Measurements from ENCODE around the gene UFD1. TPM values are rescaled to one million over a fixed set of nuclear protein-coding genes. Genes with fewer than 3 reads are reported as not detected.

The UFD1 gene
- total and polyA plus RNA-seq, 2 experiments from 2014 or later = 51.5 to 79.1 TPM

DNA sequence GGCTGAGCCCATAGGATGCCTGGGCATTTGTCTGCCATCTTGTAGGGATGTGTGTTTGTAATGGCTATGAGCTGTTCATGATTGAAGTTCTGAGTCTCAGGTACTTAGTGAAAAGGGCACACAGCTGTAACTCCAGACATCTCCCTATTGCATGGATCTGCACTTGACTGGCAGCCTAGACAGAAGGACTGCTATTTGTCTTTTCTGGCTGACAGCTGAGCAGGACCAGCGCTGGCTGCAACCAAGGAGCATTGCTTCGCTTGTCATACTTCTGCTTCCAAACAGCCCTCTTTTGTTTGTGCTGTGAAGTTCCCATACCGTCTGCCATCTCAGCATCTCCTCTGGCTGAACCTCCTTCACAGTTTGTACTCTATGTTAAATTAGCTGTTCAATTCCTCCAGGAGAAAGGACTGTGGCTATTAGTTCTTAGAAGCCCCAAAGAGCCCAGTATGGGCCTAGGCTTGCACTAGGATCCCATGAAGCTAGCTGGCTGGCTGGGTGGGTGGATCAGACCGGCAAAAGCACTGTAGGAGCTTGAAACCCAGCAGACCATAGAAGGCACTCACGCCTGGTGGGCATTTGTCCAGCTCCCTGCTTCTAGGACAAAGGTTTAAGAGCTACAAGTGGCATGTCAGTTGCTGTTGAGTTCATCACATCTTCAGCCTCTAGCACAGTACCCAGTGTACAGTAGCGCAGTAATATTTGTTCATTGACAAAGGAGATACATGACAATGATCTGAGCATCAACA lies 67.9 kb downstream of the UFD1 start:
- no peak overlapping the region for H2AFZ ChIP-seq
- whole genome bisulfite sequencing (ENCODE audit: low lambda C conversion rate, missing lambda C conversion rate) = 89% methylated on average over 6 of the region's 6 CpGs
- H3K4me1 ChIP-seq (ENCODE audit: insufficient read depth) = no peaks in the 10 kb centered on the region
- no peaks in the 10 kb centered on the region for H3K36me3 ChIP-seq (replicated peaks; ENCODE audit: insufficient read depth, low read depth)
- peaks cover 53% of the 10 kb centered on the region for H4K20me1 ChIP-seq (ENCODE audit: insufficient read depth, poor library complexity, severe bottlenecking)
- H3K4me2 ChIP-seq = no peak overlapping the region
- H3K9me2 ChIP-seq (replicated peaks; ENCODE audit: insufficient read depth) = no peaks in the 10 kb centered on the region
- peaks cover 62% of the 10 kb centered on the region for H3K79me2 ChIP-seq
- no peaks in the 10 kb centered on the region for H3K9me3 ChIP-seq (ENCODE audit: low read depth)
- TF ChIP-seq EZH2phosphoT487 (IDR thresholded peaks at IDR 0.05; ENCODE audit: low read depth, severe bottlenecking, unreplicated experiment) = no peak
- H3K27me3 ChIP-seq = no peaks in the 10 kb centered on the region
- DNase-seq (ENCODE audit: low spot score) = no peak
- no peak overlapping the region for H3K4me3 ChIP-seq
- no peak overlapping the region for H3K27ac ChIP-seq

DNA sequence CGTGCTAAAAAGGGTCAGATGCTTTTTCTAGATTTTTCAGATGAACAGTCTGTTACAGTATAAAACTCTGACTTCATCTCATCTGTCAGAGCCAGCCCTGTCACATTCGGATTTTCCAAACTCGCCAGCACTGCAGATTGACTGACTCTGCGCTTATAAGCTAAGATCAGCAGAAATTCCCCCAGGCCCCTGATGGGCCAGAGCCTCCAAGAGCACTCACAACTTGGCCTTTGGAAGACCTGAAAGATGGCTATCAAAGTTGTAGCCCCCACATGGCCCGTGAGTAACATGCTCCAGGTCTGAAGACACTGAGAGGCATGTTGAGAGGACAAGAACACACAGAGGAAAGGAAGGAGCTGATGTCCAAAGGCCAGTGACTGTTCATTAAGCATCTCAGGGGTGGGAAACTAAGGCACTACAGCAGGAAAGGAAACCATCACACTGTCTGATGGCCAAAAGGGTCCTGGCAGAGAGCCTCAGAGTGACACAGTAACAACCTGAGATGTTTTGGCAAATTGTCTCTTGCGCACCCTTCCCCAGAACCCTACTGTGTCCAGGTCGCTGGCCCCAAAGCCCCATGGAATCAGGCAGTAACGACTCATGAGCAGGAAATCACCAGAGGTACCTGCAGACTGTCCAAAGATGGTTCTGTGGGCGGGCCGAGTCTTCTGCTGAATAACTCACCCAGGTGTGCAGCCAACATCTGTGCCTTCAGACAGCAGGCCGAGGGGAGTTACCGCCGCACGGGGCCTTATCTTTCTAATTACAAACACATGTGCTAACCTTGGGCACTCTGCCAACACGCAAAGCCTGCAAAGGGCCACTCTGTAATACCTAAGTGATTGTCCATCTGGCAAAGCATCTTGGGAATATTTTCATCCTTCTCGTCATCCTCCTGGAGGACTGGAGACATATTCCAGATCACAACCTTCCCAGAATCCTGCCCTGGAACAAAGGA lies 71.1 kb downstream of the UFD1 start:
- TF ChIP-seq, protein P1, sequence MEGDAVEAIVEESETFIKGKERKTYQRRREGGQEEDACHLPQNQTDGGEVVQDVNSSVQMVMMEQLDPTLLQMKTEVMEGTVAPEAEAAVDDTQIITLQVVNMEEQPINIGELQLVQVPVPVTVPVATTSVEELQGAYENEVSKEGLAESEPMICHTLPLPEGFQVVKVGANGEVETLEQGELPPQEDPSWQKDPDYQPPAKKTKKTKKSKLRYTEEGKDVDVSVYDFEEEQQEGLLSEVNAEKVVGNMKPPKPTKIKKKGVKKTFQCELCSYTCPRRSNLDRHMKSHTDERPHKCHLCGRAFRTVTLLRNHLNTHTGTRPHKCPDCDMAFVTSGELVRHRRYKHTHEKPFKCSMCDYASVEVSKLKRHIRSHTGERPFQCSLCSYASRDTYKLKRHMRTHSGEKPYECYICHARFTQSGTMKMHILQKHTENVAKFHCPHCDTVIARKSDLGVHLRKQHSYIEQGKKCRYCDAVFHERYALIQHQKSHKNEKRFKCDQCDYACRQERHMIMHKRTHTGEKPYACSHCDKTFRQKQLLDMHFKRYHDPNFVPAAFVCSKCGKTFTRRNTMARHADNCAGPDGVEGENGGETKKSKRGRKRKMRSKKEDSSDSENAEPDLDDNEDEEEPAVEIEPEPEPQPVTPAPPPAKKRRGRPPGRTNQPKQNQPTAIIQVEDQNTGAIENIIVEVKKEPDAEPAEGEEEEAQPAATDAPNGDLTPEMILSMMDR (IDR thresholded peaks at IDR 0.05; ENCODE audit: poor library complexity) = no peak
- no peak for TF ChIP-seq EZH2 (IDR thresholded peaks at IDR 0.05; ENCODE audit: borderline replicate concordance)
- no peak for TF ChIP-seq EZH2phosphoT487 (IDR thresholded peaks at IDR 0.05; ENCODE audit: low read depth, severe bottlenecking, unreplicated experiment)
- H4K20me1 ChIP-seq (ENCODE audit: insufficient read depth, poor library complexity, severe bottlenecking) = peaks cover 23% of the 10 kb centered on the region
- H3K4me3 ChIP-seq = no peak overlapping the region
- H3K27ac ChIP-seq = no peak overlapping the region
- no peaks in the 10 kb centered on the region for H3K9me3 ChIP-seq (ENCODE audit: low read depth)
- H3K79me2 ChIP-seq = peaks cover 30% of the 10 kb centered on the region
- no peaks in the 10 kb centered on the region for H3K4me1 ChIP-seq (ENCODE audit: insufficient read depth)
- no peaks in the 10 kb centered on the region for H3K27me3 ChIP-seq
- 81% methylated on average over 16 of the region's 16 CpGs for WGBS (ENCODE audit: low lambda C conversion rate, missing lambda C conversion rate)
- H3K9me2 ChIP-seq (replicated peaks; ENCODE audit: insufficient read depth) = no peaks in the 10 kb centered on the region
- DNase-seq (ENCODE audit: low spot score) = peak; percentile 34
- no peak overlapping the region for H2AFZ ChIP-seq
- no peak overlapping the region for H3K4me2 ChIP-seq
- no peaks in the 10 kb centered on the region for H3K36me3 ChIP-seq (replicated peaks; ENCODE audit: insufficient read depth, low read depth)

DNA sequence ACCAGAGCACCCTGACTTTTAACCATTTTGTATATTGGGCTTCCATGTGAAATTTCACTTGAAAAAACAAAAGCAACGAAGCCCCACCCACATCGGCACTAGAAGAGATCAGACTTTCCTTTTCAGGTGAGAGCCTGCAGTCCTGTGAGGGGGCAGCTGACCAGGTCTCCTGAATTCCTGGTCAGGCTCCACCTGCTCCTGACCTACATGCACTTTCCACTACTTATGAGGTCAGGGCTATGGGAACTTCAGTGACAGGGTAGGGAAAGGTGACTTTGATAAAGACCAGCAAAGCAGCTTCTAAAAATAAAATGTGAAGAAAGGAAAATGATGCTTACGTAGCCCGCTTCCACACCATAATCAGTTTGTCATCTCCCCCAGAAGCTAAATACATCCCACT lies 72.1 kb downstream of the UFD1 start:
- Histone ChIP-seq H3K27me3 (no peaks in the 10 kb centered on the region), H3K4me2 (no peak overlapping the region), H3K27ac (no peak overlapping the region), H3K9me2 (replicated peaks; ENCODE audit: insufficient read depth) (no peaks in the 10 kb centered on the region), H3K79me2 (peaks cover 19% of the 10 kb centered on the region), H4K20me1 (ENCODE audit: insufficient read depth, poor library complexity, severe bottlenecking) (peaks cover 13% of the 10 kb centered on the region), H2AFZ (no peak overlapping the region), H3K4me1 (ENCODE audit: insufficient read depth) (no peaks in the 10 kb centered on the region), H3K36me3 (replicated peaks; ENCODE audit: insufficient read depth, low read depth) (no peaks in the 10 kb centered on the region), H3K9me3 (ENCODE audit: low read depth) (no peaks in the 10 kb centered on the region), H3K4me3 (no peak overlapping the region)
- 95% methylated on average over 4 of the region's 4 CpGs for WGBS (ENCODE audit: low lambda C conversion rate, missing lambda C conversion rate)
- DNase-seq (ENCODE audit: low spot score) = no peak
- no peak for TF ChIP-seq EZH2 (IDR thresholded peaks at IDR 0.05; ENCODE audit: borderline replicate concordance)
- no peak for TF ChIP-seq EZH2phosphoT487 (IDR thresholded peaks at IDR 0.05; ENCODE audit: low read depth, severe bottlenecking, unreplicated experiment)
- TF ChIP-seq, protein P1 (IDR thresholded peaks at IDR 0.05; ENCODE audit: poor library complexity) = no peak
